CD1c-positive myeloid dendritic cell (primary cell): ENCODE measurements around the gene GABRG3.
"Not testable (repeated sequence)": the region's sequence is repeated elsewhere in the genome, so short reads cannot be mapped to it uniquely, and the experiment has no call there.

ENCODE experiments used
- DNase-seq: peaks from one replicate; pipeline ENCODE4 v3.0.0-alpha.2; 2016; ENCODE audit errors: extremely low spot score

GABRG3 gene

DNA sequence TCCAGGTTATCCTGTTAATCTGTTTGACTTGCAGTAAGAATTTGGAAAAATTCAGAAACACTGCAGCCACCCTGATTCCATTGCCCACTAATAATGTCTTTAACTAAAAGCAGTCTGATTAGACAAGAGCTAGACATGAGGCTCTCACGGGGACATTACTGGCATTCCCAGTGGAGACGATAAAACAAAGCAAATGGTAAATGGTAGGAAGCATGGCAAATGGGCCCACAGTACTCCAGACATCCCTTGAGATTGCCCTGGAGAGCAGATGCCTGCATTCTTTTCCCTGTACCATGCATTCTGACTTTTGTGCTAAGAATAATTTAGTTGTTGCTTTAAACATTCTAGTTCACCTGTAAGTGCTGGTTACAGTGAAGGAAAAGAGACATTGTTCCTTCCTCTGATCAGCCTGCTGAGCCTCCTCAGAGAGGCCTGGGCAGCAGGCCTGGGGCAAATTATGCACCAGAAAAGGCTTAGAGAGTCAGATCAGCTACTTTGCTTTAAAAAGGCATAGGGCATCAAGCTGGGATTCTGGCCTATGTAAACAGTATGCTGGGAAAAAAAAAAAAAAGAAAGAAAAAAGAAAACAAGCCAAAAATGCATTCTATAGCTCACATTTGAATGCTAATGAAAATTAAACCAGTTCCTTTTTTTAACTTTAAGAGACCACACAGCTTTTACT is 204.6 kb downstream of the GABRG3 start:
- DNase-seq = no peak

DNA sequence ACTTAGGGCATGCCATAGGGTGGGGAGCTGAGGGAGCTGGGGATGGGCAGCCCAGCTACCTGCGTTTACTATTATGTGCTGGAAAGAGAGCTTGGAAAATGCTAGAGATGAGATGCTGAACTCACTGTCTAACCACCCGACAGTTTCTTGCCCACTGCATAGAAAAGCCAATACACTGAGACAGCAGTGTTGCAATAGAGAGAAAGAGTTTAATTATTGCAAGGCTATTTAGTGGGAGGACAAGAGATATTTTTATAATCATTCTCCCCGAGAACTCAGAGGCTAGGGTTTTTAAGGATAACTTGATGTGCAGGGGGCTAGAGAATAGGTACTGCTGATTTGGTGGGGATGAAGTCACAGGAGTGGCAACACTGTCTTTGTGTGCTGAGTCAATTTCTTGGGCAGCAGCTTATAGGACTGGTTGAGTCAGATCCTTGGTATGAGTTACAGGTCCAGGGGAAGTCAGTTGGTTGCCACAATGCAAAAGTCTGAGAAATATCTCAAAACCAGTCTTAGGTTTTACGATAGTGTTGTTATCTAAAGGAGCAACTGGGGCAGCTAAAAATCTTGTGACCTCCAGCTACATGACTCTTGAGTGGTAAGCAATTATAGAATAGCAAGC is 205.9 kb downstream of the GABRG3 start:
- no peak for DNase-seq

DNA sequence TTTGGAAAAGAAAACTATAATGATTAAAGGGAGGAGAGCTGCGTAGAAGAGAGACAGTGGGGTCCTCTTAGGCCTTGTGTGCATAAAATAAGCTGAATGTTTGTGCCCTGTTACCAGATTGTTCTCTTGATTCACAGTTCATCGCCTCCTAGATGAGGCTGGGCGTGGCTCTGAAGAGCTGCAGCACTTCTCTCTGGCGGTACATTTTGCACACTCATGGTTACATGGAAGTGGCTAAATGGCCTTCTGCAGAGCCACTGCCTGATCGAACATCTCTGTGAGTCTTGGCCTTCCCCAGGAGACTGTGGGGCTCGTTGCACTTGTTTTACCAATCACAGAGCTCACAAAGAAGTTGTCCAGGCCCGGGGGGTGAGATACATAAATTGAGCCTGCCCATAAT is 208.8 kb downstream of the GABRG3 start:
- DNase-seq = no peak

DNA sequence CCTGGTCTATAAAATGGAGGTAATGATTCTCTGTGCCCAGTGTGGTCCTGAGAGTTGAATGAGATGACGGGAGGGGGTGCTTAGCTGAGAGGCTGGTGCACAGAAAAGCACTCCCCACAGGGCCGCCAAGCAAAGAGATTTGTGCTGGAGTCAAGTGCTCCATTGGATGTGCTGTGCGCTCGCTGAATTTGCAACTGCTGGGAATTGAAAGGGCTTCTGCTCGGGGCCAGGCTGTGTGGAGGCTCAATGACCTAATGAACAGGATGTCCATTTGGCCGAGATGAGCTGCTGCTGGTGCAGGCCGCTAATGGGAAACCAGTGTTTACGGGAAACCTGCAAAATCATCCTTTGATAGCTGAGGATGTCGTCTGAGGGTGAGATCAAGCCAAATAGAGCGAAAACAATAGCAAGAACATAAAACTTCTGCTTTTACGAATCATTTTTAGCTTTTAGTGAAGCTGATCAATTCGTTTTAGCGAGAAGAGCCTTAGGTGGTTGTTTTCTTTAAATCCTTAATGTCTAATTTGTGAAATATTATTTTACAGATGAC is 211.7 kb downstream of the GABRG3 start:
- no peak for DNase-seq

DNA sequence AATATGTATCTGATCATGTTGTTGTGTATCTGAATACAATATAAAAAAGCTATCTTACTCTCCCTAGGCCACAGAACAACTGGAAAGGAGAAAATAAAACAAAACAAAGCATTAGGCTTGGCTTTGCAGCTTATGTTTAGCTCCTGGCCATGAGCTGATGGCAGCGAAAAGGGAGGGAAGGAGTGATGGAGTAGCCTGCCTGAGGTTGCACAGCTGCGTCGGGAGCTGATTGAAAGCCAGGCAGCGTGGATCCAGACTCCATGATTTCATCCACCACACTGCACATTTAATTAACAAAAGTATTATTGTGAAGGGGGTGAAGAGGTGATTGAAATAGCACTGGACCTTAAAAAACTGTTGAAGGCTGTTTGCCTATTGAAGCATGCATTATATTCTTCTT is 212.2 kb downstream of the GABRG3 start:
- no peak for DNase-seq

DNA sequence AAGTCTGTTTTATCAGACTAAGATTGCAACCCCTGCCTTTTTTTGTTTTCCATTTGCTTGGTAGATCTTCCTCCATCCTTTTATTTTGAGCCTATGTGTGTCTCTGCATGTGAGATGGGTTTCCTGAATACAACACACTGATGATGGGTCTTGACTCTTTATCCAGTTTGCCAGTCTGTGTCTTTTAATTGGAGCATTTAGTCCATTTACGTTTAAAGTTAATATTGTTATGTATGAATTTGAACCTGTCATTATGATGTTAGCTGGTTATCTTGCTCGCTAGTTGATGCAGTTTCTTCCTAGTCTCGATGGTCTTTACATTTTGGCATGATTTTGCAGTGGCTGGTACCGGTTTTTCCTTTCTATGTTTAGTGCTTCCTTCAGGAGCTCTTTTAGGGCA is 220.5 kb downstream of the GABRG3 start:
- not testable (repeated sequence) for DNase-seq

DNA sequence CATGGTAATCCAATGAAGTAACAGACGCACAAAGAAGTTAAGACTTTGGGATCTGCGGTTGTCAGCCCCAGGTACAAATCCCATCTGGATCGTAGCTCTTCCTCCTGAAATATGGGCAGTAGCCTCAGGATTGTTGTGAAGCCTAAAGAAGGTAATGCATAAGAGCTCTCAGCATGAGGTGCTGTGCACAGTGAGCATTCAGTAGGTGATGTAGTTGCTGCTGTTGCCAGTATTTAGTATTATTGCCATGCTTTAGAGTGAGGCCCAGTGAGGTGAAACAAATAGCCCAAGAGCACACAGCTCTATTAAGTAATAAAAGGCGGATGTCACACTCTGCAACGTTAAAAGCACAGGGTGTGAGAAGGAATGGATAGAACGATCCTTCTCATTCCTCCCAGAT is 225.7 kb downstream of the GABRG3 start:
- DNase-seq = no peak

DNA sequence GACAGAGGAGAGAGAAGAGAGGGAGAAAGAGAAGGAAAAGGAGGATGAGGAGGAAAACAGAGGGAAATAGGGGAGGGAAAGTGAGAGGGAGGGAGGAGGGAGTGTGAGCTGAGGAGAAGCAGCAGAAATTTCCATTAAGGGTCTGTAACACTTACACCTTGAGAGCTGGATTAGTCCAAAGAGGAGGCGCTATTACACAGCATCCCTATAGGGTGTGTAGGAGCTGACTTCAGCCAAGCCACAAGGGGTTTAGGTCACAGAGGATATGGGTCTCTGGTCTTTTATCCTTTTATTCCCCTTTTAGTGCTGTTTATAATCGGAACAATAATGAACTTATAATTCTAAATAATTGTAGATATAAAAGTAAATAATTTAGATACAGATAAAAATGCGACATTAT is 230.4 kb downstream of the GABRG3 start:
- DNase-seq = no peak

DNA sequence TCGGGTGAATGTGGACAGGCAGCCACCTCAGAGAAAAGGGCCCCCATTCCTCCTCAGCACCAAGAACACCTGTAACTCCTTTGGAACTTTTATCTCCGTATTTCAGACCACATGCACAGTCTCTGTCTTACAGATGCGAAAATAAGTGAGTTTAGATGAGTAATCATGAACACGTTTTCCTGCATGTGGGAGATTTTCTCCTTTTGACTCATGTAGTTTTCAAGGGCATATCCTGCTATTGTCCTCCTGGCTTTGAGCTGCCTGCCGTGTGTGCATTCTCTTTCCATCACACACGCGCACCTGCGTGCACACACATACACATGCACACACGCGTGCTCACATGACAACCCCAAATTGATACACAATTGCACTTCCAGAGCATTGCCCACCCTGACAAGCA is 239.2 kb downstream of the GABRG3 start:
- no peak for DNase-seq

DNA sequence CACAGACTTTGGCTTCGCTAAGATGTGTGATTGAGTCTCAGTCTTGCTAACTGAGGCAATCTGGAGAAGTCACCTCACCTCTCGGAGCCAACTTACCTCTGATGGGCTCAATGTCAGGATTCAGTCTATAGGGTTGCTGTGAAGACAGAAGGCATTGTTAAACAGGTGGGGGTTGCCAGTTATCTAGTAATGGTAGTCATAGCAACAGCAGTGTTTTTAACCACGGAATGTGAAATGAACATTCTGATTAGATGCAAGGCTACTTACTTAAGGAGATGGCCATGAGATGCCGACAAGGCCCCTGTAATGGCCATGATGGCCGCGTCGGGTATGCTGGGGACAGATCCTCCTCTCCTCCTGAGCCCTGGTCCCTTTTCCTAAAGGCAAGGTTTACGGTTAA is 243.1 kb downstream of the GABRG3 start:
- DNase-seq = no peak

DNA sequence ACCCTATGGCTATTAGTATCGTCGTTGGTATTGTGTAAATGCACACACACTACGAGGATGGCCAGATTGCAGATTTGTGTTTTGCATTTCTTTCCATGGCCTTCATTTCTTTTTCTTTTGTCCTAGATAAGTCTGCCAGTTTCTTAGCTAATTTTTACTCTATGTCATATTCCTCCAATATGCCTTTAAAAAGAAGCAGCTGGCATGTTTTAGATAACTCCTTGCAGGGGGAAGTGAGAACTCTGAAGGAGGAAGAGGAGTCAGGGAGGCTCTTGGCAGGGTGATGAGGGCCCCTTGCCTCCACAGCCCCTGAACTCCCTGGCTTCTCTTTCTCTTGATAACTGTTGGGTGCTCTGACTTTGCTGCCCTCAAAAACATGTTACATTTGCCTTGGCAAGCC is 244.0 kb downstream of the GABRG3 start:
- DNase-seq = no peak

DNA sequence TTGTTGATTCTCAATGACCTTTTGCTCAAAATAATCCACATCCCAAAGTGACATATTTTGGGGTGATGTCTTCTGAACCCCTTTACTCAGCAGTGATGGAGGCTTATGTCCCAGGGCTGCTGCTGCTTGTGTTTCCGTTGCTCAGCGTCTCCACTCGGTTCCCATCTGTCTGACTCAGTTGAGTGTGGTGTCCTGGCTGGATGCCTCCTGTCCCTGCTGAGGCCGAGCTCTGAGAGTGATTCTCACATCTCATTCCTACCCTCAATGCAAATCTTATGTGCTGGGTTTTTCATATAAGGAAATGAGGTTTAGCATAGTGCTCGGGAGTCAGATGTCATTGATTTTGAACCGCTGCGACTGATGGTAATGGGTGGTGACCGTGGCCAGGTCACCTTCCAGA is 247.4 kb downstream of the GABRG3 start:
- no peak for DNase-seq

DNA sequence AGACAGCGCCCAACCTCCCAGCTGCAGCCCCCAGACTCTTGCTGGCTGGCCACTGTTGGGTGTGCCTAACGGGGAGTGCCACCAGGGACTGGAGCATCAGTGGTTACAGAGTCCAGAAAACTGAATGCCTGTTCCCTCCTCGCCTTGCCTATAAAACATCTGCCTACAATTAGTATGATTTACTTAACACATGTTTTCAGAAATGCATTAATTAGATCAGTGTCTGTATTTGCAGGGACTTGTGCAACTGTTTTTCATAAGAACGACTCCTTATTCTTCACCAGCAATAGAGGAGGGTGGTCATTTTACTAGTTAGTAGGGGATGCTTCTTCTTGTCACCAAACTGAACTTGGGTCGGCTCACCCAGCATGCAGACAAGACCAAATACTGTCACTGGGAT is 248.7 kb downstream of the GABRG3 start:
- DNase-seq = no peak

DNA sequence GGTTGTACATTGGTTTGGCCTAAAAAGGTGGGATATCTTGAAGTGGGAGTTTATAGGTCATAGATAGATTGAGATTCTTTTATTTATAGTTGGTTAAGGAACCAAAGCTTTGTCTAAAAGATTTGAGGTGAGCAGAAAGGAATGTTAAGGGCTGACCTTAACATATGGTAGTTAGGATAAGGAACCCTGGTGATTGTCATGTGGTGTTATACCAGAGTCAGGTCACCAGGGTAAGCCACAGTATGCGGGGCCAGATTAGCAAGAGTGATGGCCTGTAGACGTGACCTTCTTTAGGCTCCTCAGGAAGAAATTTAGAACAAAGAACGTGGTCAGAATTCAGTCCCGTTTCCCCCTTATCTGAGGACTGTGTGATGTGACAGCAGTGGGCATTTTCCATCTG is 249.2 kb downstream of the GABRG3 start:
- DNase-seq = no peak

DNA sequence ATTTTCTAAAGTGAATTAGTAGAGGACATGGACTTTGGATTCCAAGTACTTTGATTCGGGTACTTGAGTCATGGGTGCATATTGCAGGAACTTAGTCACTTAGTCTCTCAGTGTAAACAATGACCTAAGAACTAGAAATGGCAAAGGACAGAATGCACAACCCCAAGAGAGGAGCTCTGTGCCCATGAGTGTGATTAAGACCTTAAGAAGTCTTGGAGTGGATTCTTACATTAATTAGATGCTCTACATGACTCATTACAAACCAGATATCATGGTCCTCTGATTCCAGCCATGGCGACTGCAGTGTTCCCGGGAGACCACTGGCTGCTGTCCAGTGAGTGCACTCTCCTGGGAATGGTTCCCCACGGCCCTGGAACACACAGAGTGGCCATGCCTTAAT is 251.5 kb downstream of the GABRG3 start:
- no peak for DNase-seq

DNA sequence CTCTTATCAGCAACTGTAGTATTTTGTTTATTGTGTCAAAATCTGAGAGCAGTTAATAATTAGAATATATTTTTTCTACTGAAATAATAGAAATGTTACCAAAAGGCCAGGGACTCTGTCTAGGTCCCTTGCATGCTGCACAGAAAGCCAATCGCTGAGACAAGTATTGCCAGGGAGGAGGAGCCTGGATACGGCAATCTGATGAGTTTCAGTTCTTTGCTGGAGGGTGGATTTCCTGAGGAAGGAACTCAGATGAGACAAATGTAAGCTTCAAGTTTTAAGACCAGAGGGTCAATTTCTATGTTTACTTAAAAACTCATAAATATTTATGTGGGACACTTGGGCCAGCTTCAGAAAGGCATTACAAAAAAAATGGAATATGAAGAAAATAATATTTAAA is 252.2 kb downstream of the GABRG3 start:
- DNase-seq = no peak

DNA sequence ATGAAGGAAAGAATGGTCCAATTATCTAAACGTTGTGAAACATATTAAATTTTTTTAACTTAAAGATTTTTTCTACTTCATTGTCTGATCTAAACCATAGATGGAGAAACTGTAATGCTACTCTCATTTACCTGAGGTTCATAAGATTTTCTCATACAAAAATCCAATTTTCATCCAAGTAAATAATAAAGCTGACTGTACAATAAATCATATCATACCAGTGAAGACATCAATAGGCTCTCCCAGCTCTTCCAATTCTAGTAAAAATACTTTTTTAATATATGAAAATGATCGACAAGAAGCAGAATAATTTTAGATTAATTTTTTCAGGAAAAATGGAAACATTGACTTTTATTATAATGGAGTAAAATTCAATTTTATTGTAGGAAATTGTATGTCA is 260.8 kb downstream of the GABRG3 start:
- DNase-seq = no peak

DNA sequence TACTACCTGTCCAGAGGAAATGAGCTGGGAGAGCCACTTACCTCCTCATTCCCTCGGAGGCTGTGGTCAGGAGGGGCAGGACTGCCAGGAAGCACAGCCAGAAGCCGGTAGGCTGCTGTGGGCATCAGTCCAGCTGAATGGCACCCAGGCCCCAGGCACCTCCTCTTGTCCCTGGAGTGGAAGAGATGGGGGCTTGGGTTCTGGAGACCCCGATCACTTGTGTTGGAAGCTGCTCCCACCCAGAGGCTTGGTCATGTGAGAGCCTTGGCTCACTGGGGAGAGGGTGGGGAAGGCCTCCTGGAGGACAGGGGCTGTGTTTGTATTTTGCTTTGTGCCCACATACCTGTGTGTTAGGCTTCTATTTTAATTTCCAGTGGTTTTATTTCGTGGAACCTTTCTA is 261.9 kb downstream of the GABRG3 start:
- DNase-seq = no peak

DNA sequence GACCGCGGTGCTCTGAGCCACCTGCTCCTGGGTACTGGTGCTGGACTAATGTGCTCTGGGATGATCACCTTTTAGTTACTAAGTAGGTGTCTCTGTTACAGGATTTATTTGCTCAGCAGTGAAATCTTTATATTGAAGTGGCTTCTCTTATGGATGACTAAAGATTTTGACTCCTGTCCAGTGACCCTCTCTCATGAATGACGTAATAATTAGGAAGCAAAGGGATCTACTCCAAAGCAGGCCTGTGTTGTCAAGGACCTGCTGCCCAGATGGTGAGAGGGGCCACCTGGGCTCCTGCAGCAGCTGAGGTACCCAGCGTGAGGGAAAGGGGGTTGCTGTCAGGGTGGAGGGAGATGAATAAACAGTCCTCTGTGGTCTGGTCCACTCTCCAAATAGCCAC is 263.6 kb downstream of the GABRG3 start:
- DNase-seq = no peak

DNA sequence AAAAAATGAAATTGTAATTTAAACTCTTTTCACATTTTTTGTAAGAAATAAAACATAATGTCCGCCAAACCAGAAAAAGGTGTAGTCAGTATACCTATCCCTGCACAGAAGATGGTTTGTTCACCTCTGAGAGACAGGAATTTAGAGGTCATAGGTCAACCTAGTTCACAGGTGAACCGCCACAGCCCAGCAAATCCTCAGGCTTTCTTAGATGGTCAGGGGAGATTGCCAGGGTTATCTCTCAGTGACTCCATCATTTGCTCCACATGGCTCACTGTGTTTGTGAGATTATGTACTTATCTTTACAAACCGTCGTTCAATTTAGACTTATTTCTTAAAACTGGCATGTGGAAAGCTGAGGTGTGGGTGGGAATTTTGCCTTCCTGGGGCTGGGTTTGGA is 264.2 kb downstream of the GABRG3 start:
- no peak for DNase-seq

DNA sequence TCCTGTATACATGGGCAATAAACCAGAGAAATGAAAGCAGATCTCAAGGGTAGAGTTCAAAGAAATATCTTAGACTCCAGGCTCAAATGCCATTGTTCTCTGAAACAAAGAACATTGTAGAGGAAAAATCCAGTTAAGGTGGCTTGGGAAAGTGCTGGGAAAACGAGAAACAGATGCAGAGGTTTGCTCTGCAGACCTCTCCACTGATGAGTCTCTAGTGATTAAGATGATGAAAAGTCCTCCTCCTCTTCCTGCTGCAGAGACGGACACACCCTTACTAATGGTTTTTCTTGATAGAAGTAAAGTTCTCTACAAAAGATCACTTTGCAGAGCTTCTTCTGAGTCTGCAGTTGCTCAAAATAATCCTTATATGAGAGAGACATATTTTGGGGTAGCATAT is 264.7 kb downstream of the GABRG3 start:
- DNase-seq = no peak

DNA sequence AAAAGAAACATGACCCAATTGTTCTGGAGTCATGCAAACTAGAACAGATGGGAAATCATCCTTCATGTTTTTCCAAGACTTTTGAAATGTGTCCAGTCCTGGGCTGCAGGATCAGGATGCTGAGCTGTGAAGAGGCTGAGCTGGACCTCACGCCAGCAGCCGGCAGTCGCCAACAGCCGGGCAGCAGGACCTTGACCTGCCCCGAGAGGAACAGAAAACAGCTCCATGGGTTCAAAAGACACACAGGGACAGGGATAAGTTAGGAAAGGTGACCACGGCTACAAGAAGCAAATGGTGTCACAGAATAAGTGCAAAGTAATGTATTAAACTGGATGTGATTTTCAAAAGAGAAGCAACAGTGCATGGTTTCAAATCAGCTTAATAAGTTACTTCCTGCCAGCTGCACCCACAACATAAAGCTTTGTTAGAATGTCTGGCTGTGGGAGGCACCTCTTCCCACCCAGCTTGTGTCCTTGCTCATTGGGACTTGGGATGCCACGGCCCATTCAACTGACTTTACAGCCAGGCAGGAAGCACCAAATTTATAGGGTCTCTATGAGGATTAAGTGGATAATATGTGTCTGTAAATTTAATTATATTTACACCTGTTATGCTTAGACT is 266.4 kb downstream of the GABRG3 start:
- DNase-seq = no peak

DNA sequence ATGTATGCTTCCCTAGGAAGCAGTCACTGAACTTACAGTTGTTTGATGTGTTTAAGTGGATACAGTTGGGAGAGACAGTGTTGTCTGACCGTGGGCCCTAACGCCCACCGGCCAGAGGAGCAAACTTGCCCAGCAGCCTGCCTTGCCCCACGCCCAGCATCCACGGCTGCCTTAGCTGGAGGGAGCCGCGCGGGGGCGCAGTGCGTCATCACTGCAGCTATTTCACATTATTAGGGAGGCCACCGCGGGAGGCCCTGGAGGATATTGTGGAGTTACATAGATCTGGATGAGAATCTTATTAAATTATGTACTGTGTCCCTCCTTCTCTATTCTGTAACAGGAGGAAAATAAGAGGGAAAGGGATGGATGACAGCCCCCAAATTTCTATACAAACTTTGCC is 267.2 kb downstream of the GABRG3 start:
- no peak for DNase-seq
